Glutamatergic neuron (in vitro differentiated cells): ENCODE results near the gene NEDD4. TPM values are rescaled to one million over a fixed set of nuclear protein-coding genes. Genes with fewer than 3 reads are reported as not detected.
"Not testable (repeated sequence)": the region's sequence is repeated elsewhere in the genome, so short reads cannot be mapped to it uniquely, and the experiment has no call there.

ENCODE experiments used
- DNase-seq: peaks from one replicate; pipeline ENCODE4 v3.0.0; 2022
- H3K27ac Mint-ChIP-seq: one replicate; pipeline ENCODE4 v1.8.0; 2020; ENCODE audit warnings: mild to moderate bottlenecking, mixed read lengths, inconsistent platforms; ENCODE audit not compliant: unreplicated experiment
- H3K27me3 Mint-ChIP-seq: one replicate; pipeline ENCODE4 v1.8.0; 2020; ENCODE audit warnings: mild to moderate bottlenecking, moderate library complexity, mixed read lengths, inconsistent platforms; ENCODE audit not compliant: unreplicated experiment
- H3K36me3 Mint-ChIP-seq: one replicate; pipeline ENCODE4 v1.8.0; 2020; ENCODE audit warnings: mild to moderate bottlenecking, mixed read lengths, inconsistent platforms; ENCODE audit not compliant: unreplicated experiment
- H3K4me1 Mint-ChIP-seq: one replicate; pipeline ENCODE4 v1.8.0; 2020; ENCODE audit warnings: mild to moderate bottlenecking, low read depth, mixed read lengths, inconsistent platforms; ENCODE audit not compliant: unreplicated experiment
- H3K4me3 Mint-ChIP-seq: one replicate; pipeline ENCODE4 v1.8.0; 2020; ENCODE audit warnings: mild to moderate bottlenecking, mixed read lengths, inconsistent platforms; ENCODE audit not compliant: unreplicated experiment
- H3K9me3 Mint-ChIP-seq: one replicate; pipeline ENCODE4 v1.8.0; 2020; ENCODE audit warnings: mild to moderate bottlenecking, moderate library complexity, mixed read lengths, inconsistent platforms; ENCODE audit not compliant: unreplicated experiment
- total RNA-seq: library from RNA; stranded (reverse); fragmentation: NEBNext Ultra II Directional; extraction: Animal tissue kit (Norgen Biotek cat#: 25700); gene quantifications from one replicate; pipeline ENCODE4 v1.2.1, GENCODE V29; 2021; ENCODE audit not compliant: unreplicated experiment
- TF ChIP-seq, protein P1 (sequence below): fragments of 200-600 bp; sonication (generic); IDR thresholded peaks from one replicate; pipeline ENCODE4 v1.5.0; 2021; ENCODE audit not compliant: partially characterized antibody, unreplicated experiment

The NEDD4 gene
- total RNA-seq, 1 donor from 2014 or later: 3.7 TPM

DNA sequence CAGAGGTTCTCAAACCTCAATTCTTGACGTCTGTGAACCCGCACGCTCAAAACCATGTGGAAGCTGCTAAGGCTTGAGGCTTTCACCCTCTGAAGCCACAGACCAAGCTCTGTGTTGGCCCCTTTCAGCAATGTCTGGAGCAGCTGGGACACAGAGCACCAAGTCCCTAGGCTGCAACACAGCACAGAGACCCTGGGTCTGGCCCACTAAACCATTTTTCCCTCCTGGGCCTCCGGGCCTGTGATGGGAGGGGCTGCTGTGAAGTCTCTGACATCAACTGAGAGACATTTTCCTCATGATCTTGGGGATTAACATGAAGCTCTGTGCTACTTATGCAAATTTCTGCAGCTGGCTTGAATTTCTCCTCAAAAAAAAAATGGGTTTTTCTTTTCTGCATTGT lies 21.3 kb upstream of the NEDD4 start:
- Mint-ChIP-seq H3K9me3 (peaks cover 6% of the 10 kb centered on the region), H3K36me3 (peaks cover 11% of the 10 kb centered on the region), H3K4me3 (no peak overlapping the region), H3K27ac (no peak overlapping the region), H3K4me1 (no peaks in the 10 kb centered on the region), H3K27me3 (no peaks in the 10 kb centered on the region)
- DNase-seq: no peak
- TF ChIP-seq, protein P1, sequence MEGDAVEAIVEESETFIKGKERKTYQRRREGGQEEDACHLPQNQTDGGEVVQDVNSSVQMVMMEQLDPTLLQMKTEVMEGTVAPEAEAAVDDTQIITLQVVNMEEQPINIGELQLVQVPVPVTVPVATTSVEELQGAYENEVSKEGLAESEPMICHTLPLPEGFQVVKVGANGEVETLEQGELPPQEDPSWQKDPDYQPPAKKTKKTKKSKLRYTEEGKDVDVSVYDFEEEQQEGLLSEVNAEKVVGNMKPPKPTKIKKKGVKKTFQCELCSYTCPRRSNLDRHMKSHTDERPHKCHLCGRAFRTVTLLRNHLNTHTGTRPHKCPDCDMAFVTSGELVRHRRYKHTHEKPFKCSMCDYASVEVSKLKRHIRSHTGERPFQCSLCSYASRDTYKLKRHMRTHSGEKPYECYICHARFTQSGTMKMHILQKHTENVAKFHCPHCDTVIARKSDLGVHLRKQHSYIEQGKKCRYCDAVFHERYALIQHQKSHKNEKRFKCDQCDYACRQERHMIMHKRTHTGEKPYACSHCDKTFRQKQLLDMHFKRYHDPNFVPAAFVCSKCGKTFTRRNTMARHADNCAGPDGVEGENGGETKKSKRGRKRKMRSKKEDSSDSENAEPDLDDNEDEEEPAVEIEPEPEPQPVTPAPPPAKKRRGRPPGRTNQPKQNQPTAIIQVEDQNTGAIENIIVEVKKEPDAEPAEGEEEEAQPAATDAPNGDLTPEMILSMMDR: no peak

- peak overlapping the region; percentile 81 for H3K4me3 Mint-ChIP-seq
- not testable (repeated sequence) for H3K36me3 Mint-ChIP-seq, H3K27me3 Mint-ChIP-seq, H3K27ac Mint-ChIP-seq, H3K4me1 Mint-ChIP-seq, H3K9me3 Mint-ChIP-seq
- peak; percentile 62 for DNase-seq
Observed at GRCh38 chr15:56007053-56007452, 13.6 kb upstream of the NEDD4 start.

- H3K4me3 Mint-ChIP-seq: peak overlapping the region; percentile 81
- not testable (repeated sequence) for H3K9me3 Mint-ChIP-seq, H3K36me3 Mint-ChIP-seq, H3K27me3 Mint-ChIP-seq, H3K27ac Mint-ChIP-seq, DNase-seq, H3K4me1 Mint-ChIP-seq
Observed at GRCh38 chr15:56006371-56006770, 13.0 kb upstream of the NEDD4 start.

DNA sequence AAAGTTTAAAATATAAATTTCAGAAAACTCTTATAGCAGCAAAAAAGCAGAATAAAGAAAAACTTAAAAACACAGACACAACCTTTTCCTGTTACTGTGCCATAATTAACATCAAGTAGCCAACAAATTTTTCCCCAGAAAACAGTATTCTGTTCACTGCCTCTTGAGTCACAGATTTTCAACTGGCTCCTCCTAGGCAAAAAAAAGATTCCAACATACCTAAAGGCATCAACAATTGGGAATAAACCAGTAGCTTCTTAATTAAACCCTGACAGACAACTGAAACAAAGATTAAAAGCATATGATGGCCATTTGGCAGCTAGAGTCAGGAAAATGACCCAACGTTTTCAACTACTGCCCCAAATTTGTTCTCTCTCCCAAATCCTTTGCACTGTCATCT lies 10.9 kb upstream of the NEDD4 start:
- not testable (repeated sequence) for H3K27ac Mint-ChIP-seq

GRCh38 chr15:56003777-56004176 lies 10.4 kb upstream of the NEDD4 start:
- H3K9me3 Mint-ChIP-seq, H3K4me3 Mint-ChIP-seq, H3K27ac Mint-ChIP-seq, H3K27me3 Mint-ChIP-seq, H3K36me3 Mint-ChIP-seq, DNase-seq, H3K4me1 Mint-ChIP-seq: not testable (repeated sequence)

More for the DNA sequence above, 10.9 kb upstream of the NEDD4 start:
- H3K4me1 Mint-ChIP-seq, H3K9me3 Mint-ChIP-seq, H3K36me3 Mint-ChIP-seq, H3K27me3 Mint-ChIP-seq, DNase-seq, H3K4me3 Mint-ChIP-seq: not testable (repeated sequence)

DNA sequence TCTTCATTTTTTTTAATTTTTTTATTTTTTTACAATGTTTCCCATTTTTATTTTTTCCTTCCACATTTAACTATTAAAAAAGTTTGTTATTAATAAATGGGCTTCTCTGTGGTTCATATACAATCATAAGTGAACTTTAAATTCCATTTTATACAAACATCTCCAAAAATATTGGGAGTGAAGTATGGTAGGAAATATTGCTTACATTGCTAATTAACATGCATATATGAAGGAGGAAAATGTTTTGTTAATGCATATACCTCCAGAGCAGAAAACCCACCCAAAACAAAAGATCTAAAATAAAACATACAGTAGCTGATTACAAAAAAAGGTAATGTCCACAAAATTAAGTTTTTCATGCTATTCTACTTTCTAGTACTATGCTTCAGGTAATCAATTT lies 9.9 kb upstream of the NEDD4 start:
- not testable (repeated sequence) for DNase-seq, H3K9me3 Mint-ChIP-seq, H3K27me3 Mint-ChIP-seq, H3K36me3 Mint-ChIP-seq, H3K4me3 Mint-ChIP-seq, H3K4me1 Mint-ChIP-seq, H3K27ac Mint-ChIP-seq

- Mint-ChIP-seq H3K27me3 (no peaks in the 10 kb centered on the region), H3K36me3 (no peaks in the 10 kb centered on the region), H3K27ac (no peak overlapping the region), H3K4me1 (no peaks in the 10 kb centered on the region), H3K4me3 (no peak overlapping the region), H3K9me3 (peaks cover 1% of the 10 kb centered on the region)
- TF ChIP-seq, protein P1: no peak
- no peak for DNase-seq
Observed at GRCh38 chr15:56001471-56002078, 8.2 kb upstream of the NEDD4 start.
